Measurements from ENCODE around the gene ITGB7. TPM values are rescaled to one million over a fixed set of nuclear protein-coding genes. Genes with fewer than 3 reads are reported as not detected.

The ITGB7 gene
- total and polyA plus RNA-seq, 2 donors (not counting 3 experiments of a cell fraction or from before 2014, with no cell fraction given) = 0.17 TPM; not detected in 1

DNA sequence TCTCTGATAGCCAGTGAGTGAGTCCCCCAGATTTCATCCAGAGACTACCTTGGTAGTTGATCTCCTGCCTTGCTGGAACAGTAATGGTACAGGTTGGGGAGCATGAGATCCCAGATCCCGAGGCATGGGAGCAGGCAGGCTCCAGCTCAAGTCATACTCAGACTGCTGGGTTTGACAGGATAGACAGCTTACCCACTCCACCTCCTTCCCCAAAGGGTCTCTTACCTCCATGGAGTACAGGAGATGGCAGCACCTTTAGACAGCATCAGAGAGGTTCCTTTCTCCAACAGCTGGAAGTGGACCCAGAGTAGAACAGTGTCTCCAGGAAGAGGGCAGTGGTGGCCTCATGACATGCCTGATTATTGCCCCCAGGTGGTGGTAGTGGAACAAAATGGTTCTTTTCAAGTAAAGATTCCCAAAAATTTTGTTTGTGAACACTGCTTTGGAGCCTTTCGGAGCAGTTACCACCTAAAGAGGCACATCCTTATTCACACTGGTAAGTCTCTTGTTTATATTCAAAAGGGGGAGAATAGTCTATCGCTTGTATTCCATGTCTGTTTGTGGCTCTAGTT, 21.4 kb downstream of the ITGB7 start:
- H3K4me2 ChIP-seq (ENCODE audit: insufficient read depth, low read length) = no peak overlapping the region
- H3K27ac ChIP-seq (ENCODE audit: insufficient read depth, low read depth, low read length) = no peak overlapping the region
- no peaks in the 10 kb centered on the region for H4K20me1 ChIP-seq (replicated peaks; ENCODE audit: control insufficient read depth, extremely low read depth, insufficient read depth, low read length)
- no TSS peak for BruUV-seq (replicated peaks)
- intact Hi-C loops (cut with micrococcal nuclease) = no loop called here
- peaks cover 27 to 34% of the 10 kb centered on the region in 2 experiments for H3K36me3 ChIP-seq (ENCODE audit: control insufficient read depth in 2 of 2, extremely low read depth in 1 of 2, insufficient read depth in 2 of 2, low read length in 2 of 2)
- ChIA-PET CTCF (interaction anchor here (0.5 to 3.4 kb wide), 3 partner anchors 12 to 201 kb away, joined by 3 to 28 read pairs (median 3); no protein-coding TSS in a partner anchor), POLR2A (no interaction called here)
- H3K79me2 ChIP-seq (ENCODE audit: control insufficient read depth, insufficient read depth, low read length) = peaks cover 20% of the 10 kb centered on the region
- H3K9me1 ChIP-seq (replicated peaks; ENCODE audit: control insufficient read depth, extremely low read depth, insufficient read depth, low read length) = no peaks in the 10 kb centered on the region
- no peaks in the 10 kb centered on the region for H3K27me3 ChIP-seq (ENCODE audit: control insufficient read depth in 2 of 2, insufficient read depth in 2 of 2, low read length in 2 of 2)
- H3K9ac ChIP-seq (replicated peaks; ENCODE audit: extremely low read depth, insufficient read depth, low read length) = no peak overlapping the region
- no peak for TF ChIP-seq POLR2AphosphoS5 (IDR thresholded peaks at IDR 0.05; ENCODE audit: insufficient read depth, low read depth, low read length)
- TF ChIP-seq, protein P1, sequence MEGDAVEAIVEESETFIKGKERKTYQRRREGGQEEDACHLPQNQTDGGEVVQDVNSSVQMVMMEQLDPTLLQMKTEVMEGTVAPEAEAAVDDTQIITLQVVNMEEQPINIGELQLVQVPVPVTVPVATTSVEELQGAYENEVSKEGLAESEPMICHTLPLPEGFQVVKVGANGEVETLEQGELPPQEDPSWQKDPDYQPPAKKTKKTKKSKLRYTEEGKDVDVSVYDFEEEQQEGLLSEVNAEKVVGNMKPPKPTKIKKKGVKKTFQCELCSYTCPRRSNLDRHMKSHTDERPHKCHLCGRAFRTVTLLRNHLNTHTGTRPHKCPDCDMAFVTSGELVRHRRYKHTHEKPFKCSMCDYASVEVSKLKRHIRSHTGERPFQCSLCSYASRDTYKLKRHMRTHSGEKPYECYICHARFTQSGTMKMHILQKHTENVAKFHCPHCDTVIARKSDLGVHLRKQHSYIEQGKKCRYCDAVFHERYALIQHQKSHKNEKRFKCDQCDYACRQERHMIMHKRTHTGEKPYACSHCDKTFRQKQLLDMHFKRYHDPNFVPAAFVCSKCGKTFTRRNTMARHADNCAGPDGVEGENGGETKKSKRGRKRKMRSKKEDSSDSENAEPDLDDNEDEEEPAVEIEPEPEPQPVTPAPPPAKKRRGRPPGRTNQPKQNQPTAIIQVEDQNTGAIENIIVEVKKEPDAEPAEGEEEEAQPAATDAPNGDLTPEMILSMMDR (IDR thresholded peaks at IDR 0.05; ENCODE audit: extremely low read depth in 1 of 2, insufficient read depth in 1 of 2, low read depth in 1 of 2, low read length in 2 of 2) = no peak
- no peak for TF ChIP-seq FOS (IDR thresholded peaks at IDR 0.05; ENCODE audit: borderline replicate concordance, insufficient read depth, low read length)
- no peak for TF ChIP-seq GATA2 (IDR thresholded peaks at IDR 0.05; ENCODE audit: insufficient read depth, insufficient read length, low read depth, low read length)
- no peak for TF ChIP-seq MYC (IDR thresholded peaks at IDR 0.05; ENCODE audit: low read depth, low read length)
- no peak for TF ChIP-seq JUN (IDR thresholded peaks at IDR 0.05; ENCODE audit: borderline replicate concordance, insufficient read depth, insufficient read length, low read depth)
- TF ChIP-seq EZH2 (IDR thresholded peaks at IDR 0.05; ENCODE audit: borderline replicate concordance, low read depth, low read length, severe bottlenecking) = no peak
- TF ChIP-seq, protein P2, sequence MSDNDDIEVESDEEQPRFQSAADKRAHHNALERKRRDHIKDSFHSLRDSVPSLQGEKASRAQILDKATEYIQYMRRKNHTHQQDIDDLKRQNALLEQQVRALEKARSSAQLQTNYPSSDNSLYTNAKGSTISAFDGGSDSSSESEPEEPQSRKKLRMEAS (IDR thresholded peaks at IDR 0.05; ENCODE audit: insufficient read depth, insufficient read length) = no peak
- no peak for TF ChIP-seq POLR2A (IDR thresholded peaks at IDR 0.05; ENCODE audit: low read depth, low read length)
- no peak for DNase-seq (ENCODE audit: low read depth, low spot score)
- no peak overlapping the region for H3K4me3 ChIP-seq (replicated peaks in 1 of 3; ENCODE audit: insufficient read depth in 1 of 3, low read depth in 1 of 3, low read length in 3 of 3)
- FAIRE-seq = no peak
- no peaks in the 10 kb centered on the region for H3K9me3 ChIP-seq (replicated peaks; ENCODE audit: control insufficient read depth, insufficient read depth, low read length)
- dilution Hi-C loops (cut with MboI; ENCODE audit: extremely low pct_ligation_motif_present, low sequenced_read_pairs) = loop anchor here (10.0 kb wide), 1 partner anchor 51 kb away; no protein-coding TSS in a partner anchor
- H2AFZ ChIP-seq (ENCODE audit: low read depth, low read length) = no peak overlapping the region
- H3K4me1 ChIP-seq (ENCODE audit: control insufficient read depth, extremely low read depth, insufficient read depth, low read length) = peaks cover 21% of the 10 kb centered on the region

Data from endothelial cell of umbilical vein (primary cell).